22Rv1 (cell line): ENCODE results near the gene BNIP1.

Experiments
- H3K27ac ChIP-seq: fragments of 450-650 bp; 2 replicates; pipeline ENCODE4 v1.5.1; 2017
- CTCF ChIP-seq: fragments of 450-650 bp; IDR thresholded peaks from 2 replicates; pipeline ENCODE4 v1.5.1; 2017; ENCODE audit warnings: mild to moderate bottlenecking
- ZFX ChIP-seq: fragments of 450-650 bp; IDR thresholded peaks from 2 replicates; pipeline ENCODE4 v1.6.1; 2017; ENCODE audit warnings: antibody characterized with exemption, borderline replicate concordance

Gene BNIP1

GRCh38 chr5:173165177-173166016, 21.1 kb downstream of the BNIP1 start:
- H3K27ac ChIP-seq, result peak overlapping the region; percentile 15; the same call in 1 of the 2 replicates
- TF ChIP-seq ZFX (no peak), CTCF (no peak)

GRCh38 chr5:173172166-173172565, 27.8 kb downstream of the BNIP1 start:
- TF ChIP-seq ZFX, result no peak
- no peak for TF ChIP-seq CTCF
- H3K27ac ChIP-seq, result no peak overlapping the region

GRCh38 chr5:173175523-173175922, 31.2 kb downstream of the BNIP1 start:
- no peak for TF ChIP-seq ZFX
- TF ChIP-seq CTCF, result no peak
- H3K27ac ChIP-seq, result no peak overlapping the region

GRCh38 chr5:173178369-173178910, 34.1 kb downstream of the BNIP1 start:
- no peak overlapping the region for H3K27ac ChIP-seq

GRCh38 chr5:173180331-173180730, 36.0 kb downstream of the BNIP1 start:
- TF ChIP-seq ZFX (no peak), CTCF (no peak)
- no peak overlapping the region for H3K27ac ChIP-seq

More at GRCh38 chr5:173178369-173178910, 34.1 kb downstream of the BNIP1 start:
- TF ChIP-seq ZFX (no peak), CTCF (no peak)

- H3K27ac ChIP-seq, result no peak overlapping the region
- TF ChIP-seq ZFX (no peak), CTCF (peak; percentile 22; the same call in 1 of the 2 replicates)
Measured at GRCh38 chr5:173187054-173187743, 42.9 kb downstream of the BNIP1 start.
